Measurements from ENCODE around the gene PVR. TPM values are rescaled to one million over a fixed set of nuclear protein-coding genes. Genes with fewer than 3 reads are reported as not detected.

The PVR gene
- total RNA-seq, 2 experiments from 2014 or later, result 4.6 to 5.2 TPM

DNA sequence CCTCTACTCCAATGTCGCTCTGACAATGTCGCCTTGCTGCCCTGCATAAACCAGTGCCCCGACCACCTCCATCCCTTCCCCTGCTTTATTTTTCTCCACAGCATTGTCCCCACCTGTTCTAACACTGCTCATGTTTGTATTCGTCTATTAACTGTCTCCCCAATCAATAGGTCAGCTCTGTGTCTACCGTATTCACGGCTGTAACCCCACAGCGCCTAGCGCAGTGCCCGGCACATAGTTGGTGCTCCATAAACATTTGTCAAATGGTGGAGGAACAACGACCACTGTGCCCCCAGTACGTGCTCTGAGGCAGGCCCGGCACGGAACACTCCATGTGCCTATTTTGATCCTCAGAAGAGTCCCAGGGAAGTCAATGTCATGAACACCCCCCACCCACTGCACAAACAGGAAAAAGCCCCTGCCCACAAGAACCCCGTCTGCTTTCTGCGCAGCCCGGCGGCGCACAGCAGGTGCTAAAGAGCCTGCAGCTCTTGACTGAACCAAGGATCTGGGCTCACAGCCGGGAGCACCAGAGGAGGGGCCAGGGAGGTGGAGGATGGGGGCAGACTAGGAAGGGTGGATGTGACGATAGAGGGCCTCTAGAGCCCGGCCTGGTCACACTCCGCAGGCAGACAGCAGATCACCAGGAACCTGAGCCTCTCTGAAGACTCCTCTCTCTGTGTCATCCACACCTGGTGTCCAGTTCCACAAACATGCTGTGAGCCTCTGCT lies 53.4 kb downstream of the PVR start:
- Mint-ChIP-seq H3K27ac (no peak overlapping the region), H3K27me3 (ENCODE audit: low read depth) (peaks cover 30% of the 10 kb centered on the region), H3K4me3 (no peak overlapping the region), H3K4me1 (ENCODE audit: low read depth) (peaks cover 12% of the 10 kb centered on the region), H3K36me3 (ENCODE audit: low read depth) (no peaks in the 10 kb centered on the region), H3K9me3 (ENCODE audit: insufficient read depth) (no peaks in the 10 kb centered on the region)
- ChIA-PET CTCF (interaction anchor here (9.4 to 12.1 kb wide), 2 partner anchors 25 to 73 kb away, joined by 133 to 149 read pairs; no protein-coding TSS in a partner anchor), POLR2A (no interaction called here)
- ATAC-seq (no peak), DNase-seq (no peak)

DNA sequence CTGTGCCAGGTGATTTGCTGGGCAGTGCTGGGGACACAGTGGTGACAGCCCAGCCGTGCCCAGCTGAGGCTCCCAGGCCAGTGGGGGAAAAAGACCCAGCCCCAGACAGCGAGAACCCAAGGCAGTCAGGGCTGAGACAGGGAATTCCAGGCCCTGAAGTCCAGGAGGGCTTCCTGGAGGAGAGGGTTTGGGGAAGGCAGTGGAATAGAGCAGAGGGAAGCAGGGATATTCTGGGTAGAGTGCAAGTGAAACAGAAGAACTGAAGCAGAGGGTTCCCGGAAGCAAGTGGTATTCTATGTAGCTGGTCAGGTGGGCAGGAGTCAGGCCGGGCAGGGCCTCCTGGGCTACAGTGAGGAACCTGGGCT lies 53.9 kb downstream of the PVR start:
- ATAC-seq (no peak), DNase-seq (no peak)
- Mint-ChIP-seq H3K27ac (no peak overlapping the region), H3K36me3 (ENCODE audit: low read depth) (no peaks in the 10 kb centered on the region), H3K4me1 (ENCODE audit: low read depth) (peaks cover 7% of the 10 kb centered on the region), H3K27me3 (ENCODE audit: low read depth) (peaks cover 29% of the 10 kb centered on the region), H3K9me3 (ENCODE audit: insufficient read depth) (no peaks in the 10 kb centered on the region), H3K4me3 (no peak overlapping the region)
- ChIA-PET CTCF (interaction anchor here (12.1 kb wide), 1 partner anchor 25 kb away, joined by 133 read pairs; no protein-coding TSS in a partner anchor), POLR2A (no interaction called here)

DNA sequence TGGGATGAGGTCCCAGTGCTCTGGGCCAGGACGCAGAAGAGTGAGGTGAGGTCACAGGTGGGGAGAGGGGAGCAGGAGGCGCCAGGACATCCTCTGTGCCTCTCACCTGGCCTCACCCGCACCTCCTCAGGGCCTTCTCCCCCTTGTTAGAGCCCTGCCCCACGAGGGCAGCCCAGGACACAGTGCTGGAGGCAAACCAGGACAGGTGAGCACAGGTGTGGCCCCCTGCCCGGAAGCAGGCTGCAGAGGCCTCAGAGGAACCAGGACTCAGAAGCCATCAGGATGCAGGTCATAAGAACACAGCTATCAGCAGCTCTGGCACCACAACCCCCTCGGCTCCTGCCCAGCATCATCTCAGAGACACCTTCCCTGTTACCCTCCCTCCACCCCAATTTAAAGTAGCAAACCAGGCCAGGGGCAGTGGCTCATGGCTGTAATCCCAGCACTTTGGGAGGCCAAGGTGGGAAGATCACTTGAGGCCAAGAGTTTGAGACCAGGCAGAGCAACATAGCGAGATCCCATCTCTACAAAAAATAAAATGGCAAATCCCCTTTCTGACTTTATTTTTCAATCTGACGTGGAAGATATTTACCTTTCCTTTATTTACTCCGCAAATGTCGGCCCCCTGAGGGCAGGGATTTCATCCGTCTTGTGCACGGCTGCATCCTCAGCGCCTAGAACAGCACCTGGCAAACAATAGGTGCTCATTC lies 54.9 kb downstream of the PVR start, which contains the start of gene CEACAM16:
CEACAM16 (plus strand) TSS at position 660 of the 710 bp plus-strand sequence. CDS start 2,306 bp downstream, outside the sequence.
- ATAC-seq, result no peak
- POLR2A ChIA-PET, result no interaction called here
- peaks cover 3% of the 10 kb centered on the region for H3K4me1 Mint-ChIP-seq (ENCODE audit: low read depth)

DNA sequence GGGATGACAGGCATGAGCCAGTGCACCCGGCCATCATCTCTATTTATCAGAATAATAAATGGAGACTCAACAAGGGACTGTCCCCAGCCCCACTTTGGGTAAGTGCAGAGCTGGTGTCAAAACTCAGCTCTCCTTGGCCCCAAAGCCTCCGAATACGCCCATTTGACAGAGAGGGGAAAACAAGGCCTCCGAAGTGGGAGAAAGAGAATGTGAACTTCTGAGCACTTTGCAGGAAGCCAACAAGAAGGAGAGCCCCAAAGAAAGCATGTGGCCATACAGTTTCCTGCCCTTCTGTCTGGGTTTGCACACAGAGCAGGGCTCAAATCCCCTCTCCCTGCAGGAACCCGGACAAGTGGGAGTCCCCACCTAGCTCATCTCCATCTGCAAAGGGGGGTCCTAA lies 56.8 kb downstream of the PVR start:
- H3K4me1 Mint-ChIP-seq (ENCODE audit: low read depth), result no peaks in the 10 kb centered on the region
- no peak overlapping the region for H3K27ac Mint-ChIP-seq
- H3K36me3 Mint-ChIP-seq (ENCODE audit: low read depth), result no peaks in the 10 kb centered on the region
- H3K9me3 Mint-ChIP-seq (ENCODE audit: insufficient read depth), result no peaks in the 10 kb centered on the region
- peaks cover 29% of the 10 kb centered on the region for H3K27me3 Mint-ChIP-seq (ENCODE audit: low read depth)
- ATAC-seq (no peak), DNase-seq (no peak)
- CTCF ChIA-PET, result no interaction called here
- POLR2A ChIA-PET, result no interaction called here
- H3K4me3 Mint-ChIP-seq, result no peak overlapping the region

More for the DNA sequence above, 54.9 kb downstream of the PVR start, which contains the start of gene CEACAM16:
- peaks cover 26% of the 10 kb centered on the region for H3K27me3 Mint-ChIP-seq (ENCODE audit: low read depth)
- no peak for DNase-seq
- H3K36me3 Mint-ChIP-seq (ENCODE audit: low read depth), result no peaks in the 10 kb centered on the region
- H3K27ac Mint-ChIP-seq, result no peak within 1 kb of the TSS
- CTCF ChIA-PET, result no interaction called here
- no peaks in the 10 kb centered on the region for H3K9me3 Mint-ChIP-seq (ENCODE audit: insufficient read depth)
- no peak within 1 kb of the TSS for H3K4me3 Mint-ChIP-seq

DNA sequence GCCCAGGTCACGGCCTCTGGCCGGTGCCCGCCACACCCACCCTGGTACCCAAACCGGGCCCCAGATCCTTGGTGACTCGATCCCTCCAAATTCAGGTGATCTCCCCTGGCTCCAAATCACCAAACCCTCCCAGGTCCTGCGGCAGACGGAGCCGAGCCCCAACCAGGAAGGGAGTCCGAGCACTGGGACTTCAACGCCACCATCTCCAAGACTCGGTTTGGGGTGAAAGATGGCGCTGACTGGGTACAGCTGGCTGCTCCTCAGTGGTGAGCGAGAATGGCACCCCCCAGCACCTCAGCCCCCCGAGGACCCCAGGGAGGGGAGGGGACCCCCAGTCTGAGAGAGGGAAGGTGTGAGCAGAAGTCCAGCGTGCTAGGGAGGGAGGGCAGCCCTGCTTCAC lies 57.5 kb downstream of the PVR start:
- no peak for DNase-seq
- H3K4me1 Mint-ChIP-seq (ENCODE audit: low read depth), result no peaks in the 10 kb centered on the region
- H3K27me3 Mint-ChIP-seq (ENCODE audit: low read depth), result peaks cover 26% of the 10 kb centered on the region
- POLR2A ChIA-PET, result no interaction called here
- no peaks in the 10 kb centered on the region for H3K9me3 Mint-ChIP-seq (ENCODE audit: insufficient read depth)
- CTCF ChIA-PET, result interaction anchor here (0.9 kb wide), 1 partner anchor 11 kb away, joined by 4 read pairs; no protein-coding TSS in a partner anchor
- no peak overlapping the region for H3K4me3 Mint-ChIP-seq
- H3K36me3 Mint-ChIP-seq (ENCODE audit: low read depth), result no peaks in the 10 kb centered on the region
- no peak for ATAC-seq
- no peak overlapping the region for H3K27ac Mint-ChIP-seq

DNA sequence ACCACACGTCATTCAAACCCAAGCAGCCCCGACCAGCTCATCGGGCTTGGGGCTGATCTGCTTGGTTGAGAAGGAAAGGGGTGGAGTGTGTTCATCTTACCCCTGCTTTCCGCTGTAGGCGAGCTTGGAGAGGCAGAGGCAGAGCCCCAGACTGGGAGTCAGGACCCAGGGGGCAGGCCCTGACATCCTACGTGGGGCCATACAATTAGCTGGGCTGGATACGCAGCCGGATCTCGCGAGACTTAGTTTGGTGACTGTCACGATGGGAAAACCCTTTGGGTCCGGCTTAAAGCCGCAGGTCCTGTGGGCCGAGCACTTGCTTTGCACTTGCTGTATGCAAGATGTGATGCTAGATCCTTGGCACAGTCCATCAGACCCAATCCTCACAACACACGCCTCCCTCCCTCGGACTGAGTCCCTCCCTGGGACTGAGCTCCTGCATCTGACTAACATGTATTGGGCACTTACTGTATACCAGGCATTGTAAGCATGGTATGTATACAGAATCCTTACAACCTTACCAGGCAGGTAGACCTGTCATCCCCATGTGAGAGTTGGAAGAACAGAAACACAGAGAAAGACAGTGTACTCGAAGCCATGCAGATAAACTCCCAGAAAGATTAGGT lies 59.0 kb downstream of the PVR start:
- ATAC-seq (no peak), DNase-seq (no peak)
- peaks cover 18% of the 10 kb centered on the region for H3K27me3 Mint-ChIP-seq (ENCODE audit: low read depth)
- no peak overlapping the region for H3K4me3 Mint-ChIP-seq
- H3K36me3 Mint-ChIP-seq (ENCODE audit: low read depth), result no peaks in the 10 kb centered on the region
- no peak overlapping the region for H3K27ac Mint-ChIP-seq
- H3K9me3 Mint-ChIP-seq (ENCODE audit: insufficient read depth), result no peaks in the 10 kb centered on the region
- POLR2A ChIA-PET, result no interaction called here
- CTCF ChIA-PET, result interaction anchor here (1.0 kb wide), 1 partner anchor 21 kb away, joined by 5 read pairs; no protein-coding TSS in a partner anchor
- H3K4me1 Mint-ChIP-seq (ENCODE audit: low read depth), result no peaks in the 10 kb centered on the region

DNA sequence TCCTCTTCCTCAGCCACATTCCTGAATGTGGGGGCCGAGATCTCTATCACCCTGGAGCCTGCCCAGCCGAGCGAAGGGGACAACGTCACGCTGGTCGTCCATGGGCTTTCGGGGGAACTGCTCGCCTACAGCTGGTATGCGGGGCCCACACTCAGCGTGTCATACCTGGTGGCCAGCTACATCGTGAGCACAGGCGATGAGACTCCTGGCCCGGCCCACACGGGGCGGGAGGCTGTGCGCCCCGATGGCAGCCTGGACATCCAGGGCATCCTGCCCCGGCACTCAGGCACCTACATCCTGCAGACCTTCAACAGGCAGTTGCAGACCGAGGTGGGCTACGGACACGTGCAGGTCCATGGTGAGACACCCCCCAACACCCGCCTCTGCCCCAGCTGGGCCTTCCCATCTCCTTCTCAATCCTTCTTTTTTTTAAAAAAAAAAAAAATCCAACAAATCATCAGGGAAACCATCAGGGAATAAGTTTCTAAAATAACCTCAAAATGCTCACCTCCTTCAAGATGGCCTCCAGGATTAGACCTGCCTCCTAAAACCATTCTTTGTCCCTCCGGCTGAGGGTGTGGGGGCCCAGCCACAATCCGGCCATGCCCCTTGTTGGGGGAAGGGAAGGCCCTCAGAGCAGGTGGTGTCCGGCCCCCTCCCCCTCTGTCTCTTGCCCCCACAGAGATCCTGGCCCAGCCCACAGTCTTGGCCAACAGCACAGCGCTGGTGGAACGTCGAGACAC lies 59.8 kb downstream of the PVR start:
- H3K27ac Mint-ChIP-seq, result no peak overlapping the region
- no peak for DNase-seq
- H3K27me3 Mint-ChIP-seq (ENCODE audit: low read depth), result peaks cover 11% of the 10 kb centered on the region
- H3K4me3 Mint-ChIP-seq, result no peak overlapping the region
- ATAC-seq, result no peak
- H3K36me3 Mint-ChIP-seq (ENCODE audit: low read depth), result no peaks in the 10 kb centered on the region
- ChIA-PET POLR2A (no interaction called here), CTCF (interaction anchor here (1.0 kb wide), 1 partner anchor 20 kb away, joined by 5 read pairs; no protein-coding TSS in a partner anchor)
- H3K9me3 Mint-ChIP-seq (ENCODE audit: insufficient read depth), result no peaks in the 10 kb centered on the region
- no peaks in the 10 kb centered on the region for H3K4me1 Mint-ChIP-seq (ENCODE audit: low read depth)

DNA sequence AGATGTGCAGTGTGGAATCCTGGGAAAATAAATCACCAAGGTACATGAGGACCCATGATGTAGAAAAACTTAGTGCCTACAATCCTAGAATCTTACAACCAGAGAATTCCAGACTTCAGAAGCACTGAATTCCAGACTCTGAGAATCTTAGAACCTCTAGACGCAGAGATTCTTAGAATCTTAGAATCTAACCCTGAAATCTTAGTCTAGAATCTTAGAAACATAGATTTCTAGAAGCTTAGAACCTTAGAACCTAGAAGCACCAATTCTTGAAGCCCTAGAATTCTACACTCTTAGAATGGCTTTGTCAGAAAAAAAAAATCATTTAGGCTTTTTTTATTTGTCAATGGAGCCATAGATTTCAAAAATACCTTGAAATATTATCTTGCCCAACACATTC lies 61.3 kb downstream of the PVR start:
- no peaks in the 10 kb centered on the region for H3K9me3 Mint-ChIP-seq (ENCODE audit: insufficient read depth)

DNA sequence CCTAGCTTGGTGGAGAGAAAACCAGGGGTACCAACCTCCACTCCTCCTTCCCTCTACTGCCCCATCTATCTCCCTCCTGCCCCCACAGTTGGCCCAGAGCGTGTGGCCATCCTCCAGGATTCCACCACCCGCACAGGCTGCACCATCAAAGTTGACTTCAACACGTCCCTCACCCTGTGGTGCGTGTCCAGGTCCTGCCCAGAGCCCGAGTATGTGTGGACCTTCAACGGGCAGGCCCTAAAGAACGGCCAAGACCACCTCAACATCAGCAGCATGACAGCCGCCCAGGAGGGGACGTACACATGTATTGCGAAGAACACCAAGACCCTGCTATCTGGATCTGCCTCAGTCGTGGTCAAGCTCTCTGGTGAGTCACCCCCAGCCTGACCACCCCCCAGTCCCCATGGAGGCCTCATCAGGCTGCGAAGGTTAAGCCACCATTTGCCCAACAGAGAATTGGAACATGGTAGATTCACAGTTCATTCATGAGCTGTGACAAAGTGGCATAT lies 61.8 kb downstream of the PVR start:
- Mint-ChIP-seq H3K9me3 (ENCODE audit: insufficient read depth) (no peaks in the 10 kb centered on the region), H3K27me3 (ENCODE audit: low read depth) (peaks cover 7% of the 10 kb centered on the region), H3K36me3 (ENCODE audit: low read depth) (no peaks in the 10 kb centered on the region), H3K4me3 (no peak overlapping the region), H3K27ac (no peak overlapping the region), H3K4me1 (ENCODE audit: low read depth) (peaks cover 9% of the 10 kb centered on the region)
- ChIA-PET CTCF (interaction anchor here (0.8 to 3.7 kb wide), 3 partner anchors 16 to 65 kb away, joined by 3 to 12 read pairs (median 3); no protein-coding TSS in a partner anchor), POLR2A (no interaction called here)
- DNase-seq (no peak), ATAC-seq (no peak)

More for the DNA sequence above, 61.3 kb downstream of the PVR start:
- Mint-ChIP-seq H3K27ac (no peak overlapping the region), H3K4me1 (ENCODE audit: low read depth) (peaks cover 3% of the 10 kb centered on the region), H3K36me3 (ENCODE audit: low read depth) (no peaks in the 10 kb centered on the region), H3K27me3 (ENCODE audit: low read depth) (peaks cover 7% of the 10 kb centered on the region), H3K4me3 (no peak overlapping the region)
- no peak for ATAC-seq
- CTCF ChIA-PET, result interaction anchor here (3.7 kb wide), 1 partner anchor 19 kb away, joined by 12 read pairs; no protein-coding TSS in a partner anchor
- POLR2A ChIA-PET, result no interaction called here
- no peak for DNase-seq

DNA sequence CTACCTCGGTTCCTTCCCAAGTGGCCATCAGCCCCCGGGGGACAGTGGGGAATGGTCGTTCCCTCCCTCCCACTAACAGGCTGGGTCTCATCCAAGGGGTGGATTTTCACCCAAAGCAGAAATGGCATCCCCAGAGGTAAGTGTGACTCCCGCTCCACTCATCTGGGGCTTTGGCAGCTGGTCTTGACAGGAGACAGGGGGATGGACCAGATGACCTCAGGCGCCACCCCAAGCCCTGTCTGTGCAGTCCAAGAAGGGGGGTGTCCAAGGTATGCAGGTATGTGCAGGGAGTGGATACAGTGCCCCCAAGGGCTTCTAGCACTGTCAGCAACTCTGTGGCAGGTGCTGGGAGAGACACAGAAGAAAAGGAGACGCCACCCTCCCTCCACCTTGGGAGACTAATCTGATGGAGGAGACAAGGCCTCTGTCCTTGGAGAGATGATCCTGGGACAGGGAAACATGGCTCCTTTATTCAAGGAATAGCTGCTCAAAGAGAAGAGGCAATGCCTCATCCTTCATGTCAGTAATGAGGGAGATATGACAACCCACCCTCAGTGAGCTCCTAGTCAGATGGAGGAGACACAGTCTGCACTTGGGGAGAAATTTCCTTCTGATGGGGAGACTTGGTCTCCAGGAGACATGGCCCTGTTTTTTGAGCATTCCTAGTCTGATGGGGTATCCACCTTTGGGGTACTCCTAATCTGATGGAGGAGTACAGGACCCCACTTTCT lies 63.0 kb downstream of the PVR start:
- CTCF ChIA-PET, result interaction anchor here (0.8 to 3.7 kb wide), 2 partner anchors 17 to 18 kb away, joined by 3 to 12 read pairs; no protein-coding TSS in a partner anchor
- no peak for ATAC-seq
- no peak for DNase-seq
- Mint-ChIP-seq H3K4me3 (no peak overlapping the region), H3K36me3 (ENCODE audit: low read depth) (no peaks in the 10 kb centered on the region), H3K27me3 (ENCODE audit: low read depth) (peaks cover 7% of the 10 kb centered on the region), H3K9me3 (ENCODE audit: insufficient read depth) (no peaks in the 10 kb centered on the region), H3K4me1 (ENCODE audit: low read depth) (peaks cover 14% of the 10 kb centered on the region), H3K27ac (no peak overlapping the region)
- POLR2A ChIA-PET, result no interaction called here

DNA sequence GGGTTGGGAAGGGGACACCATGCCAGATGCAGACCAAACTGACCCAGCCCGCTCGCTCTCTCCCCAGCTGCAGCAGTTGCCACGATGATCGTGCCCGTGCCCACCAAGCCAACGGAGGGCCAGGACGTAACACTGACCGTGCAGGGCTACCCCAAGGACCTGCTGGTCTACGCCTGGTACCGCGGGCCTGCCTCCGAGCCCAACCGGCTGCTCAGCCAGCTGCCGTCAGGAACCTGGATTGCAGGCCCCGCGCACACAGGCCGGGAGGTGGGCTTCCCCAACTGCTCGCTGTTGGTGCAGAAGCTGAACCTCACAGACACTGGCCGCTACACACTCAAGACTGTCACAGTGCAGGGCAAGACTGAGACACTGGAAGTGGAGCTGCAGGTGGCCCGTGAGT lies 64.1 kb downstream of the PVR start:
- Mint-ChIP-seq H3K36me3 (ENCODE audit: low read depth) (no peaks in the 10 kb centered on the region), H3K9me3 (ENCODE audit: insufficient read depth) (no peaks in the 10 kb centered on the region), H3K4me3 (no peak overlapping the region), H3K4me1 (ENCODE audit: low read depth) (peaks cover 14% of the 10 kb centered on the region), H3K27me3 (ENCODE audit: low read depth) (peaks cover 7% of the 10 kb centered on the region), H3K27ac (no peak overlapping the region)
- POLR2A ChIA-PET, result no interaction called here
- CTCF ChIA-PET, result interaction anchor here (3.7 kb wide), 1 partner anchor 16 kb away, joined by 12 read pairs; no protein-coding TSS in a partner anchor
- ATAC-seq (no peak), DNase-seq (no peak)
